K562 (cell line): ENCODE data around the gene GPX6. TPM values are rescaled to one million over a fixed set of nuclear protein-coding genes. Genes with fewer than 3 reads are reported as not detected.
A peak's percentile ranks its signal among the peaks of the same experiment; 100 is the strongest.

Source experiments
- NUFIP1 ChIP-seq: fragments of 450-650 bp; IDR thresholded peaks from 2 replicates; pipeline ENCODE4 v1.6.1; 2018; ENCODE audit not compliant: partially characterized antibody
- POLR2AphosphoS5 ChIP-seq: IDR thresholded peaks from 2 replicates; pipeline ENCODE4 v1.6.1; 2011; ENCODE audit warnings: mild to moderate bottlenecking, low read depth, low read length, moderate library complexity; ENCODE audit not compliant: control insufficient read depth, insufficient read depth
- THRAP3 ChIP-seq: fragments of 450-650 bp; IDR thresholded peaks from 2 replicates; pipeline ENCODE4 v1.6.1; 2016; ENCODE audit warnings: mild to moderate bottlenecking, inconsistent platforms, borderline replicate concordance
- ZKSCAN3 ChIP-seq: fragments of 250-450 bp; sonication (Bioruptor Pico); IDR thresholded peaks from 2 replicates; pipeline ENCODE4 v1.4.0; 2020
- ZNF253 ChIP-seq: fragments of 250-450 bp; sonication (Bioruptor Pico); conservative IDR thresholded peaks from 2 replicates; pipeline ENCODE4 v1.6.1; 2021; ENCODE audit warnings: mild to moderate bottlenecking
- ZNF311 ChIP-seq: fragments of 250-450 bp; sonication (Bioruptor Pico); IDR thresholded peaks from 2 replicates; pipeline ENCODE4 v1.4.0; 2020; ENCODE audit warnings: mild to moderate bottlenecking, moderate library complexity
- ZNF431 ChIP-seq: sonication (generic); formaldehyde crosslinking; IDR thresholded peaks from 2 replicates; pipeline ENCODE4 v1.8.0; 2022; ENCODE audit warnings: mild to moderate bottlenecking, missing genetic modification reagents
- ZNF717 ChIP-seq: fragments of 250-450 bp; sonication (Bioruptor Pico); IDR thresholded peaks from 2 replicates; pipeline ENCODE4 v1.5.0; 2021
- polyA plus RNA-seq, 8 experiments: library from polyadenylated mRNA; depleted of rRNA in 4 of 8; stranded (reverse) in 5 of 8; unstranded in 3 of 8; fragments of >200 nt; fragmentation: Nextera tagmentation in 2 of 8; fragmentation: Illumina TruSeq in 1 of 8; extraction: Ambion mirVana in 2 of 8; extraction: Trizol in 1 of 8; gene quantifications; 2 replicates each; pipeline versions ENCODE4 v1.2.1 to v1.2.3, GENCODE V29; 2011 to 2014; ENCODE audit warnings: inconsistent platforms in 1 of 8, missing spikeins in 1 of 8
- total RNA-seq, 7 experiments: library from RNA; depleted of rRNA in 6 of 7; stranded (reverse); fragments of >200 nt in 6 of 7; fragmentation: Illumina TruSeq in 2 of 7; extraction: Trizol in 2 of 7; gene quantifications; 2 replicates each; pipeline versions ENCODE4 v1.2.1 to v1.2.3, GENCODE V29; 2011 to 2021; ENCODE audit warnings: low replicate concordance in 1 of 7
- TF ChIP-seq, protein P1 (sequence below), 2 experiments: fragments of 450-650 bp; formaldehyde crosslinking in 1 of 2; IDR thresholded peaks; 2 replicates each; pipeline versions ENCODE4 v1.4.0 to v1.6.1; 2014 to 2020; ENCODE audit warnings: mild to moderate bottlenecking in 2 of 2, borderline replicate concordance in 1 of 2, low read depth in 1 of 2
- TF ChIP-seq, protein P2 (sequence below): fragments of 450-650 bp; IDR thresholded peaks from 2 replicates; pipeline ENCODE4 v1.6.1; 2016; ENCODE audit warnings: low read depth, mild to moderate bottlenecking, moderate library complexity
- TF ChIP-seq, protein P3 (sequence below), 3 experiments: fragments of 200-800 bp in 1 of 3; fragments of 250-450 bp in 1 of 3; fragments of 450-650 bp in 1 of 3; sonication (Bioruptor Pico) in 1 of 3; sonication (Bioruptor generic) in 1 of 3; formaldehyde crosslinking in 1 of 3; IDR thresholded peaks; 2 replicates each; pipeline versions ENCODE4 v1.6.1 to v1.8.0; 2016 to 2022; ENCODE audit warnings: mild to moderate bottlenecking in 2 of 3, missing genetic modification characterization in 2 of 3, missing compliant biosample characterization in 1 of 3, moderate library complexity in 1 of 3

GPX6 gene
- total and polyA plus RNA-seq, 9 of the 15 experiments (the other 6 are each of a cell fraction or from before 2014, with no cell fraction given): not detected

DNA sequence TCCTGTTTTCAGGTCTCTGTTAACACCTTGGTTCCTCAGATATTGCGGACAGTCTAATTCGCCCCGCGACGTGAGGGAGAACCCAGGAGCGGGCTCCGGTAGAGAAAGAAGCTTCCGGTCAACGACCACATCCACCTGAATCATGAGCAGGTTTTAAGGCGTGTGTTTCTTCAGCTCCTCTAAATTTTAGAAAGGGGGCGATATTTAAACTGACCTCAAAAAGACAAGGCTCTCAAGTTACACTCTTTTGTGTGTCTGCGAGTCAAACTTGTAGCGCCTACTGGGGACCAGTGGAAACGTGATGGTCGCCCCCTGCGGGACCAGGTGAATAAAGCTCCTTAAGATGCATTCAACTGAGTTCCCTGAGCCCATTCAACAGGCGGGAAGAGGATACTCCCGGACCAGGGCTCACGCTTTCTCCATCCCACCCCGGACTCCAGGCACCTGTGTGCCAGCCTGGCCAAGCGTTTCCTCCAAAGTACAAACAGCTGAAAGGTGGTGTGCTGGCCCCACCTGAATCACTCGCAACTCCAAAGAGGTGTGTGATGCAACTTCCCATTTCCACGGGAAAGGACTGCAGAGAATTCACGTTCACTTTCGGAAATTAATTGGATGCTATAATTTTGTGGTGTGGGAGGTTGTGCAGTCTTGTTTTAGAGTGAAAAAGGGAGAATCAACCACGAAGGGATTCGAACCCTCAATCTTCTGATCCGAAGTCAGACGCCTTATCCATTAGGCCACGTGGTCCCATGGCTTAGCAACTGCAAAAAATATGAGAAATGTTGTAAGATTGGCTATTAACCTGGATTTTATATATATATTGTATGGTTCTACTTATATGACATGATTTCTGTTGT, 27.1 kb upstream of the GPX6 start (continued):
- TF ChIP-seq, protein P1, sequence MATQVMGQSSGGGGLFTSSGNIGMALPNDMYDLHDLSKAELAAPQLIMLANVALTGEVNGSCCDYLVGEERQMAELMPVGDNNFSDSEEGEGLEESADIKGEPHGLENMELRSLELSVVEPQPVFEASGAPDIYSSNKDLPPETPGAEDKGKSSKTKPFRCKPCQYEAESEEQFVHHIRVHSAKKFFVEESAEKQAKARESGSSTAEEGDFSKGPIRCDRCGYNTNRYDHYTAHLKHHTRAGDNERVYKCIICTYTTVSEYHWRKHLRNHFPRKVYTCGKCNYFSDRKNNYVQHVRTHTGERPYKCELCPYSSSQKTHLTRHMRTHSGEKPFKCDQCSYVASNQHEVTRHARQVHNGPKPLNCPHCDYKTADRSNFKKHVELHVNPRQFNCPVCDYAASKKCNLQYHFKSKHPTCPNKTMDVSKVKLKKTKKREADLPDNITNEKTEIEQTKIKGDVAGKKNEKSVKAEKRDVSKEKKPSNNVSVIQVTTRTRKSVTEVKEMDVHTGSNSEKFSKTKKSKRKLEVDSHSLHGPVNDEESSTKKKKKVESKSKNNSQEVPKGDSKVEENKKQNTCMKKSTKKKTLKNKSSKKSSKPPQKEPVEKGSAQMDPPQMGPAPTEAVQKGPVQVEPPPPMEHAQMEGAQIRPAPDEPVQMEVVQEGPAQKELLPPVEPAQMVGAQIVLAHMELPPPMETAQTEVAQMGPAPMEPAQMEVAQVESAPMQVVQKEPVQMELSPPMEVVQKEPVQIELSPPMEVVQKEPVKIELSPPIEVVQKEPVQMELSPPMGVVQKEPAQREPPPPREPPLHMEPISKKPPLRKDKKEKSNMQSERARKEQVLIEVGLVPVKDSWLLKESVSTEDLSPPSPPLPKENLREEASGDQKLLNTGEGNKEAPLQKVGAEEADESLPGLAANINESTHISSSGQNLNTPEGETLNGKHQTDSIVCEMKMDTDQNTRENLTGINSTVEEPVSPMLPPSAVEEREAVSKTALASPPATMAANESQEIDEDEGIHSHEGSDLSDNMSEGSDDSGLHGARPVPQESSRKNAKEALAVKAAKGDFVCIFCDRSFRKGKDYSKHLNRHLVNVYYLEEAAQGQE (IDR thresholded peaks at IDR 0.05; ENCODE audit: borderline replicate concordance): peak; percentile 88
- TF ChIP-seq, protein P1 (CRISPR knock-in tag; IDR thresholded peaks at IDR 0.05; ENCODE audit: low read depth): no peak
- TF ChIP-seq ZNF717 (CRISPR knock-in tag) (no peak), ZNF253 (CRISPR knock-in tag) (no peak), ZNF311 (peak; percentile 41; the same call in 1 of the 2 replicates), NUFIP1 (no peak), ZKSCAN3 (CRISPR knock-in tag) (no peak), ZNF431 (CRISPR knock-in tag) (no peak; the same call in 1 of the 2 replicates), POLR2AphosphoS5 (peak; percentile 38; the same call in 1 of the 2 replicates), THRAP3 (peak; percentile 92; the same call in 1 of the 2 replicates)
- TF ChIP-seq, protein P2, sequence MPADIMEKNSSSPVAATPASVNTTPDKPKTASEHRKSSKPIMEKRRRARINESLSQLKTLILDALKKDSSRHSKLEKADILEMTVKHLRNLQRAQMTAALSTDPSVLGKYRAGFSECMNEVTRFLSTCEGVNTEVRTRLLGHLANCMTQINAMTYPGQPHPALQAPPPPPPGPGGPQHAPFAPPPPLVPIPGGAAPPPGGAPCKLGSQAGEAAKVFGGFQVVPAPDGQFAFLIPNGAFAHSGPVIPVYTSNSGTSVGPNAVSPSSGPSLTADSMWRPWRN: peak; percentile 35; the same call in 1 of the 2 replicates
- TF ChIP-seq, protein P3, sequence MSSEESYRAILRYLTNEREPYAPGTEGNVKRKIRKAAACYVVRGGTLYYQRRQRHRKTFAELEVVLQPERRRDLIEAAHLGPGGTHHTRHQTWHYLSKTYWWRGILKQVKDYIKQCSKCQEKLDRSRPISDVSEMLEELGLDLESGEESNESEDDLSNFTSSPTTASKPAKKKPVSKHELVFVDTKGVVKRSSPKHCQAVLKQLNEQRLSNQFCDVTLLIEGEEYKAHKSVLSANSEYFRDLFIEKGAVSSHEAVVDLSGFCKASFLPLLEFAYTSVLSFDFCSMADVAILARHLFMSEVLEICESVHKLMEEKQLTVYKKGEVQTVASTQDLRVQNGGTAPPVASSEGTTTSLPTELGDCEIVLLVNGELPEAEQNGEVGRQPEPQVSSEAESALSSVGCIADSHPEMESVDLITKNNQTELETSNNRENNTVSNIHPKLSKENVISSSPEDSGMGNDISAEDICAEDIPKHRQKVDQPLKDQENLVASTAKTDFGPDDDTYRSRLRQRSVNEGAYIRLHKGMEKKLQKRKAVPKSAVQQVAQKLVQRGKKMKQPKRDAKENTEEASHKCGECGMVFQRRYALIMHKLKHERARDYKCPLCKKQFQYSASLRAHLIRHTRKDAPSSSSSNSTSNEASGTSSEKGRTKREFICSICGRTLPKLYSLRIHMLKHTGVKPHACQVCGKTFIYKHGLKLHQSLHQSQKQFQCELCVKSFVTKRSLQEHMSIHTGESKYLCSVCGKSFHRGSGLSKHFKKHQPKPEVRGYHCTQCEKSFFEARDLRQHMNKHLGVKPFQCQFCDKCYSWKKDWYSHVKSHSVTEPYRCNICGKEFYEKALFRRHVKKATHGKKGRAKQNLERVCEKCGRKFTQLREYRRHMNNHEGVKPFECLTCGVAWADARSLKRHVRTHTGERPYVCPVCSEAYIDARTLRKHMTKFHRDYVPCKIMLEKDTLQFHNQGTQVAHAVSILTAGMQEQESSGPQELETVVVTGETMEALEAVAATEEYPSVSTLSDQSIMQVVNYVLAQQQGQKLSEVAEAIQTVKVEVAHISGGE (CRISPR knock-in tag; IDR thresholded peaks at IDR 0.05): peak in 1 of 3 experiments; percentile 78; a peak in 2 of 6 replicates
